ENCODE results near the gene GPR135. TPM values are rescaled to one million over a fixed set of nuclear protein-coding genes. Genes with fewer than 3 reads are reported as not detected.
A peak's percentile ranks its signal among the peaks of the same experiment; 100 is the strongest.

The GPR135 gene
- total RNA-seq, 1 experiment from 2014 or later, result 3.9 TPM

DNA sequence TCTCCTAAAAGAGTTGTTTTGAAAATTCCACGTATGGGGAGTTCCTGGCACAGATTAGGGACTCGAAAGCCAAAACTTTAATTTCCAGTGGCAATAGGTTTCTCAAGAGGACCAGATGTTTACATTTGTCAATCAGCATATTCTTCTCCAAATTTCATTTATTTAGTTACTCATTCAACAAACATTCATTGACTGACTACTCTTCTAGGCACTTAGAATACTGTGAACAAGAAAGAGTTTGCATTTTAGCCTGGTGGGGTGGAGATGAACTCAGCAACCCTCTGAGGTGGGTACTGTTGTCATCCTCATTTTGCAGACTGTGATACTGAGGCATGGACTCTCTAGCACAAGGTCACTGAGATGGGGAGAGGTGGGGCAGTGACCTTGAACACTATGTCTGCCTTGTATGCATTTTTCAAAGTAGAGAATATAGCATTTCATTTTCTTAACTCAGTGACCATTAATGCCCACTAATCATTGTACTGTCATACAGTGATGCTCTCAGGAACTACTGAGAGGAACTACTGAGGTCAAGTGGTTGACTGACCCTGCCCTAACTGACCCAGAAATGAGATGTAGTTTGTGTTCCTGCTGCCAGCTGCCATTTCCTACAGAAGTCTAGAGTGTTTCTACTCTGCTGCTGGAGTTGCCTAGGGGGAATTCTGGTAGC is 16.8 kb upstream of the GPR135 start:
- Histone ChIP-seq H3K4me3 (replicated peaks in 1 of 2; ENCODE audit: low read depth in 1 of 2, low read length in 2 of 2) (peak overlapping the region; percentile 81 to 93), H3K9me3 (ENCODE audit: control insufficient read depth in 1 of 2, insufficient read depth in 1 of 2, low read depth in 1 of 2, low read length in 2 of 2) (no peaks in the 10 kb centered on the region), H2AFZ (ENCODE audit: low read depth, low read length, poor library complexity, severe bottlenecking) (no peak overlapping the region), H3K27me3 (ENCODE audit: insufficient read depth, low read length) (no peaks in the 10 kb centered on the region), H3K36me3 (ENCODE audit: control insufficient read depth in 1 of 2, insufficient read depth in 2 of 2, low read length in 2 of 2) (peaks cover 2 to 5% of the 10 kb centered on the region in 2 experiments; a peak in 2 of 4 replicates), H3K79me2 (ENCODE audit: insufficient read depth, low read length) (peaks cover 59% of the 10 kb centered on the region), H3K4me1 (ENCODE audit: control insufficient read depth in 1 of 2, insufficient read depth in 2 of 2, low read length in 2 of 2) (peaks cover 13 to 33% of the 10 kb centered on the region in 2 experiments), H3K27ac (ENCODE audit: low read depth, low read length) (peak overlapping the region; percentile 87; the same call in 1 of the 2 replicates), H4K20me1 (ENCODE audit: insufficient read depth) (no peaks in the 10 kb centered on the region), H3K9me2 (ENCODE audit: insufficient read depth) (no peaks in the 10 kb centered on the region), H3K9ac (ENCODE audit: low read length) (peak overlapping the region; percentile 90), H3K4me2 (ENCODE audit: low read length) (peak overlapping the region; percentile 96)
- intact Hi-C loops (cut with micrococcal nuclease), result no loop called here
- DNase-seq (ENCODE audit: low read depth, low spot score) (no peak), ATAC-seq (no peak)
- TF ChIP-seq SP1 (IDR thresholded peaks at IDR 0.05; ENCODE audit: low read depth) (no peak), EZH2phosphoT487 (IDR thresholded peaks at IDR 0.05; ENCODE audit: borderline replicate concordance) (no peak), ELF1 (IDR thresholded peaks at IDR 0.05; ENCODE audit: borderline replicate concordance, low read depth) (no peak), RAD21 (IDR thresholded peaks at IDR 0.05; ENCODE audit: low read depth) (no peak), SIN3A (IDR thresholded peaks at IDR 0.05; ENCODE audit: low read depth) (no peak), EZH2 (IDR thresholded peaks at IDR 0.05) (no peak), ZNF274 (IDR thresholded peaks at IDR 0.05; ENCODE audit: low read depth, low read length) (no peak), FOSL1 (IDR thresholded peaks at IDR 0.05; ENCODE audit: low read depth) (no peak), CEBPB (IDR thresholded peaks at IDR 0.05; ENCODE audit: low read depth) (no peak), POLR2A (IDR thresholded peaks at IDR 0.05; ENCODE audit: borderline replicate concordance, extremely low read depth, insufficient read depth, insufficient read length) (no peak), POLR2AphosphoS5 (IDR thresholded peaks at IDR 0.05; ENCODE audit: low read depth, low read length) (no peak), EGR1 (IDR thresholded peaks at IDR 0.05; ENCODE audit: low read depth) (no peak), CBX3 (IDR thresholded peaks at IDR 0.05; ENCODE audit: low read depth) (no peak), TCF7L2 (IDR thresholded peaks at IDR 0.05; ENCODE audit: borderline replicate concordance, extremely low read depth, insufficient read depth, insufficient read length) (no peak)
- TF ChIP-seq, protein P1, sequence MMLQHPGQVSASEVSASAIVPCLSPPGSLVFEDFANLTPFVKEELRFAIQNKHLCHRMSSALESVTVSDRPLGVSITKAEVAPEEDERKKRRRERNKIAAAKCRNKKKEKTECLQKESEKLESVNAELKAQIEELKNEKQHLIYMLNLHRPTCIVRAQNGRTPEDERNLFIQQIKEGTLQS (IDR thresholded peaks at IDR 0.05), result no peak
- TF ChIP-seq, protein P2, sequence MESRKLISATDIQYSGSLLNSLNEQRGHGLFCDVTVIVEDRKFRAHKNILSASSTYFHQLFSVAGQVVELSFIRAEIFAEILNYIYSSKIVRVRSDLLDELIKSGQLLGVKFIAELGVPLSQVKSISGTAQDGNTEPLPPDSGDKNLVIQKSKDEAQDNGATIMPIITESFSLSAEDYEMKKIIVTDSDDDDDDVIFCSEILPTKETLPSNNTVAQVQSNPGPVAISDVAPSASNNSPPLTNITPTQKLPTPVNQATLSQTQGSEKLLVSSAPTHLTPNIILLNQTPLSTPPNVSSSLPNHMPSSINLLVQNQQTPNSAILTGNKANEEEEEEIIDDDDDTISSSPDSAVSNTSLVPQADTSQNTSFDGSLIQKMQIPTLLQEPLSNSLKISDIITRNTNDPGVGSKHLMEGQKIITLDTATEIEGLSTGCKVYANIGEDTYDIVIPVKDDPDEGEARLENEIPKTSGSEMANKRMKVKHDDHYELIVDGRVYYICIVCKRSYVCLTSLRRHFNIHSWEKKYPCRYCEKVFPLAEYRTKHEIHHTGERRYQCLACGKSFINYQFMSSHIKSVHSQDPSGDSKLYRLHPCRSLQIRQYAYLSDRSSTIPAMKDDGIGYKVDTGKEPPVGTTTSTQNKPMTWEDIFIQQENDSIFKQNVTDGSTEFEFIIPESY (IDR thresholded peaks at IDR 0.05; ENCODE audit: extremely low read depth, insufficient replicate concordance, low read length), result no peak
- TF ChIP-seq, protein P3, sequence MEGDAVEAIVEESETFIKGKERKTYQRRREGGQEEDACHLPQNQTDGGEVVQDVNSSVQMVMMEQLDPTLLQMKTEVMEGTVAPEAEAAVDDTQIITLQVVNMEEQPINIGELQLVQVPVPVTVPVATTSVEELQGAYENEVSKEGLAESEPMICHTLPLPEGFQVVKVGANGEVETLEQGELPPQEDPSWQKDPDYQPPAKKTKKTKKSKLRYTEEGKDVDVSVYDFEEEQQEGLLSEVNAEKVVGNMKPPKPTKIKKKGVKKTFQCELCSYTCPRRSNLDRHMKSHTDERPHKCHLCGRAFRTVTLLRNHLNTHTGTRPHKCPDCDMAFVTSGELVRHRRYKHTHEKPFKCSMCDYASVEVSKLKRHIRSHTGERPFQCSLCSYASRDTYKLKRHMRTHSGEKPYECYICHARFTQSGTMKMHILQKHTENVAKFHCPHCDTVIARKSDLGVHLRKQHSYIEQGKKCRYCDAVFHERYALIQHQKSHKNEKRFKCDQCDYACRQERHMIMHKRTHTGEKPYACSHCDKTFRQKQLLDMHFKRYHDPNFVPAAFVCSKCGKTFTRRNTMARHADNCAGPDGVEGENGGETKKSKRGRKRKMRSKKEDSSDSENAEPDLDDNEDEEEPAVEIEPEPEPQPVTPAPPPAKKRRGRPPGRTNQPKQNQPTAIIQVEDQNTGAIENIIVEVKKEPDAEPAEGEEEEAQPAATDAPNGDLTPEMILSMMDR (IDR thresholded peaks at IDR 0.05 in 2 of 3, conservative IDR thresholded peaks at IDR 0.05 in 1 of 3; ENCODE audit: borderline replicate concordance in 1 of 3, insufficient read depth in 1 of 3, low read depth in 2 of 3, low read length in 2 of 3), result no peak
- TF ChIP-seq, protein P4, sequence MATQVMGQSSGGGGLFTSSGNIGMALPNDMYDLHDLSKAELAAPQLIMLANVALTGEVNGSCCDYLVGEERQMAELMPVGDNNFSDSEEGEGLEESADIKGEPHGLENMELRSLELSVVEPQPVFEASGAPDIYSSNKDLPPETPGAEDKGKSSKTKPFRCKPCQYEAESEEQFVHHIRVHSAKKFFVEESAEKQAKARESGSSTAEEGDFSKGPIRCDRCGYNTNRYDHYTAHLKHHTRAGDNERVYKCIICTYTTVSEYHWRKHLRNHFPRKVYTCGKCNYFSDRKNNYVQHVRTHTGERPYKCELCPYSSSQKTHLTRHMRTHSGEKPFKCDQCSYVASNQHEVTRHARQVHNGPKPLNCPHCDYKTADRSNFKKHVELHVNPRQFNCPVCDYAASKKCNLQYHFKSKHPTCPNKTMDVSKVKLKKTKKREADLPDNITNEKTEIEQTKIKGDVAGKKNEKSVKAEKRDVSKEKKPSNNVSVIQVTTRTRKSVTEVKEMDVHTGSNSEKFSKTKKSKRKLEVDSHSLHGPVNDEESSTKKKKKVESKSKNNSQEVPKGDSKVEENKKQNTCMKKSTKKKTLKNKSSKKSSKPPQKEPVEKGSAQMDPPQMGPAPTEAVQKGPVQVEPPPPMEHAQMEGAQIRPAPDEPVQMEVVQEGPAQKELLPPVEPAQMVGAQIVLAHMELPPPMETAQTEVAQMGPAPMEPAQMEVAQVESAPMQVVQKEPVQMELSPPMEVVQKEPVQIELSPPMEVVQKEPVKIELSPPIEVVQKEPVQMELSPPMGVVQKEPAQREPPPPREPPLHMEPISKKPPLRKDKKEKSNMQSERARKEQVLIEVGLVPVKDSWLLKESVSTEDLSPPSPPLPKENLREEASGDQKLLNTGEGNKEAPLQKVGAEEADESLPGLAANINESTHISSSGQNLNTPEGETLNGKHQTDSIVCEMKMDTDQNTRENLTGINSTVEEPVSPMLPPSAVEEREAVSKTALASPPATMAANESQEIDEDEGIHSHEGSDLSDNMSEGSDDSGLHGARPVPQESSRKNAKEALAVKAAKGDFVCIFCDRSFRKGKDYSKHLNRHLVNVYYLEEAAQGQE (IDR thresholded peaks at IDR 0.05; ENCODE audit: low read depth), result no peak
- TF ChIP-seq, protein P5, sequence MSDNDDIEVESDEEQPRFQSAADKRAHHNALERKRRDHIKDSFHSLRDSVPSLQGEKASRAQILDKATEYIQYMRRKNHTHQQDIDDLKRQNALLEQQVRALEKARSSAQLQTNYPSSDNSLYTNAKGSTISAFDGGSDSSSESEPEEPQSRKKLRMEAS (IDR thresholded peaks at IDR 0.05), result no peak
- ChIA-PET CTCF (interaction anchor here (1.2 kb wide), 1 partner anchor 30 kb away, joined by 4 read pairs; no protein-coding TSS in a partner anchor), POLR2A (no interaction called here), RAD21 (ENCODE audit: low non-redundant PET in 1 of 2, low total read pairs in 2 of 2, uncharacterized antibody in 2 of 2, unreplicated experiment in 2 of 2) (no interaction called here)
- BruUV-seq (replicated peaks), result no TSS peak
